GM10266 (cell line): ENCODE data around the gene BICRAL.
"Not testable (repeated sequence)": the region's sequence is repeated elsewhere in the genome, so short reads cannot be mapped to it uniquely, and the experiment has no call there.

Experiments used
- DNase-seq: peaks from one replicate; pipeline ENCODE4 v3.0.0; 2012; ENCODE audit errors: extremely low spot score
- CTCF ChIP-seq: IDR thresholded peaks from 2 replicates; pipeline ENCODE4 v1.5.1; 2012; ENCODE audit warnings: mild to moderate bottlenecking, low read depth; ENCODE audit not compliant: control insufficient read depth, insufficient read depth; ENCODE audit errors: missing control alignments

BICRAL gene

GRCh38 chr6:42781796-42782688 lies at the start of gene BICRAL:
Gene BICRAL, plus strand, starts transcription at chr6:42782052. Its CDS starts 39,971 bp downstream, at chr6:42822023.
- no peak for TF ChIP-seq CTCF
- peak; percentile 75 for DNase-seq

GRCh38 chr6:42733867-42734481 lies 47.9 kb upstream of the BICRAL start:
- DNase-seq = not testable (repeated sequence)

GRCh38 chr6:42735976-42736375 lies 45.9 kb upstream of the BICRAL start:
- TF ChIP-seq CTCF = no peak
- no peak for DNase-seq

GRCh38 chr6:42740725-42741124 lies 41.1 kb upstream of the BICRAL start:
- no peak for TF ChIP-seq CTCF
- DNase-seq = no peak

- TF ChIP-seq CTCF = no peak
- DNase-seq = no peak
Measured at GRCh38 chr6:42742116-42742894, 39.5 kb upstream of the BICRAL start.

- DNase-seq = no peak
- TF ChIP-seq CTCF = no peak
Measured at GRCh38 chr6:42744351-42744893, 37.4 kb upstream of the BICRAL start.

- no peak for DNase-seq
Measured at GRCh38 chr6:42745083-42745639, 36.7 kb upstream of the BICRAL start.

More at GRCh38 chr6:42745083-42745639, 36.7 kb upstream of the BICRAL start:
- TF ChIP-seq CTCF = no peak
